WTC11 (cell line): Measurements from ENCODE around the gene CNOT3. TPM values are rescaled to one million over a fixed set of nuclear protein-coding genes. Genes with fewer than 3 reads are reported as not detected.

ENCODE experiments used
- ATAC-seq: fragments of 200-7000 bp; cut with Tn5 transposase; 2 replicates; pipeline ENCODE4 v1.10.0; 2021; ENCODE audit warnings: mild to moderate bottlenecking, moderate library complexity
- CTCF ChIA-PET: fragments of 300-600 bp; sonication (Branson Sonifier 250); formaldehyde crosslinking; loops from one replicate; lab custom pipeline; 2021; ENCODE audit warnings: antibody characterized with exemption; lab: Charles Lee
- POLR2A ChIA-PET: fragments of 350-600 bp; sonication (Branson Sonifier 250); formaldehyde crosslinking; loops from one replicate; lab custom pipeline; 2021; ENCODE audit warnings: antibody characterized with exemption; lab: Charles Lee
- DNase-seq: peaks from one replicate; pipeline ENCODE4 v3.0.0; 2021; ENCODE audit warnings: low spot score
- H3K27ac Mint-ChIP-seq: 2 replicates; pipeline ENCODE4 v1.8.0; 2021; ENCODE audit warnings: mixed read lengths
- H3K27me3 Mint-ChIP-seq: 2 replicates; pipeline ENCODE4 v1.8.0; 2021; ENCODE audit warnings: low read depth, mild to moderate bottlenecking, moderate library complexity, mixed read lengths
- H3K36me3 Mint-ChIP-seq: 2 replicates; pipeline ENCODE4 v1.8.0; 2021; ENCODE audit warnings: mixed read lengths
- H3K4me1 Mint-ChIP-seq: 2 replicates; pipeline ENCODE4 v1.8.0; 2022; ENCODE audit warnings: mixed read lengths
- H3K4me3 Mint-ChIP-seq: 2 replicates; pipeline ENCODE4 v1.8.0; 2021; ENCODE audit warnings: mild to moderate bottlenecking, moderate library complexity, mixed read lengths
- H3K9me3 Mint-ChIP-seq: 2 replicates; pipeline ENCODE4 v1.8.0; 2021; ENCODE audit warnings: mixed read lengths
- AR ChIP-seq: fragments of 250-450 bp; sonication (Bioruptor Pico); IDR thresholded peaks from 2 replicates; pipeline ENCODE4 v1.9.0; 2021; ENCODE audit warnings: mild to moderate bottlenecking
- ATF6 ChIP-seq: sonication (generic); formaldehyde crosslinking; IDR thresholded peaks from 2 replicates; pipeline ENCODE4 v1.8.1; 2023; ENCODE audit warnings: mild to moderate bottlenecking, missing genetic modification reagents
- CREM ChIP-seq: sonication (generic); formaldehyde crosslinking; IDR thresholded peaks from 2 replicates; pipeline ENCODE4 v1.8.1; 2022; ENCODE audit warnings: mild to moderate bottlenecking, missing genetic modification reagents, moderate library complexity
- EMX1 ChIP-seq: fragments of 250-450 bp; sonication (Bioruptor Pico); IDR thresholded peaks from 2 replicates; pipeline ENCODE4 v1.8.0; 2021; ENCODE audit warnings: mild to moderate bottlenecking
- ETV6 ChIP-seq: sonication (generic); formaldehyde crosslinking; IDR thresholded peaks from 2 replicates; pipeline ENCODE4 v1.8.1; 2022; ENCODE audit warnings: mild to moderate bottlenecking, missing genetic modification reagents
- FOXP4 ChIP-seq: sonication (generic); formaldehyde crosslinking; IDR thresholded peaks from 2 replicates; pipeline ENCODE4 v1.8.0; 2022; ENCODE audit warnings: mild to moderate bottlenecking, missing genetic modification reagents
- GABPB1 ChIP-seq: sonication (generic); formaldehyde crosslinking; IDR thresholded peaks from 2 replicates; pipeline ENCODE4 v1.8.1; 2023; ENCODE audit warnings: mild to moderate bottlenecking, missing genetic modification reagents
- JAZF1 ChIP-seq: fragments of 250-450 bp; sonication (Bioruptor Pico); IDR thresholded peaks from 2 replicates; pipeline ENCODE4 v1.9.0; 2021; ENCODE audit warnings: moderate library complexity, mild to moderate bottlenecking, inconsistent platforms
- KAT7 ChIP-seq: sonication (generic); formaldehyde crosslinking; IDR thresholded peaks from 2 replicates; pipeline ENCODE4 v1.8.1; 2023; ENCODE audit warnings: missing genetic modification reagents, mild to moderate bottlenecking, borderline replicate concordance
- MXD4 ChIP-seq: fragments of 250-450 bp; sonication (Bioruptor Pico); IDR thresholded peaks from 2 replicates; pipeline ENCODE4 v1.8.0; 2021; ENCODE audit warnings: mild to moderate bottlenecking, moderate library complexity, borderline replicate concordance
- MYBL2 ChIP-seq: sonication (generic); formaldehyde crosslinking; IDR thresholded peaks from 2 replicates; pipeline ENCODE4 v1.8.1; 2023; ENCODE audit warnings: mild to moderate bottlenecking, moderate library complexity, missing genetic modification reagents
- NR3C1 ChIP-seq: sonication (generic); formaldehyde crosslinking; conservative IDR thresholded peaks from 2 replicates; pipeline ENCODE4 v1.8.1; 2023; ENCODE audit warnings: low read depth, mild to moderate bottlenecking, missing genetic modification reagents
- OVOL2 ChIP-seq: fragments of 250-450 bp; sonication (Bioruptor Pico); IDR thresholded peaks from 2 replicates; pipeline ENCODE4 v1.9.0; 2021; ENCODE audit warnings: mild to moderate bottlenecking, borderline replicate concordance
- PRDM15 ChIP-seq: sonication (generic); formaldehyde crosslinking; IDR thresholded peaks from 2 replicates; pipeline ENCODE4 v1.8.0; 2022; ENCODE audit warnings: missing genetic modification reagents
- PRRX2 ChIP-seq: fragments of 250-450 bp; sonication (Bioruptor Pico); IDR thresholded peaks from 2 replicates; pipeline ENCODE4 v1.8.0; 2021; ENCODE audit warnings: mild to moderate bottlenecking
- RORB ChIP-seq: fragments of 250-450 bp; sonication (Bioruptor Pico); IDR thresholded peaks from 2 replicates; pipeline ENCODE4 v1.9.0; 2021; ENCODE audit warnings: mild to moderate bottlenecking
- SMAD3 ChIP-seq: sonication (generic); formaldehyde crosslinking; IDR thresholded peaks from 2 replicates; pipeline ENCODE4 v1.8.0; 2022; ENCODE audit warnings: missing genetic modification reagents, mild to moderate bottlenecking, borderline replicate concordance
- SMAD4 ChIP-seq: sonication (generic); formaldehyde crosslinking; IDR thresholded peaks from 2 replicates; pipeline ENCODE4 v1.8.0; 2022; ENCODE audit warnings: mild to moderate bottlenecking, missing genetic modification reagents
- TEAD1 ChIP-seq: sonication (generic); formaldehyde crosslinking; IDR thresholded peaks from 2 replicates; pipeline ENCODE4 v1.8.0; 2022; ENCODE audit warnings: mild to moderate bottlenecking, missing genetic modification reagents
- TP53 ChIP-seq: sonication (generic); formaldehyde crosslinking; IDR thresholded peaks from 2 replicates; pipeline ENCODE4 v1.8.1; 2023; ENCODE audit warnings: mild to moderate bottlenecking, missing genetic modification reagents
- USF2 ChIP-seq: sonication (generic); formaldehyde crosslinking; IDR thresholded peaks from 2 replicates; pipeline ENCODE4 v1.8.1; 2023; ENCODE audit warnings: mild to moderate bottlenecking, missing genetic modification reagents, moderate library complexity
- ZNF671 ChIP-seq: fragments of 250-450 bp; sonication (Bioruptor Pico); IDR thresholded peaks from 2 replicates; pipeline ENCODE4 v1.8.0; 2021; ENCODE audit warnings: mild to moderate bottlenecking
- total RNA-seq: library from RNA; stranded (reverse); gene quantifications from 3 replicates; pipeline ENCODE4 v1.2.3, GENCODE V29; 2021

The CNOT3 gene
- total RNA-seq, 1 experiment from 2014 or later, result 93.3 TPM

- TF ChIP-seq TP53 (CRISPR knock-in tag), result no peak
- TF ChIP-seq CREM (CRISPR knock-in tag), result no peak
- TF ChIP-seq SMAD3, result no peak
- no peak for TF ChIP-seq MYBL2 (CRISPR knock-in tag)
- TF ChIP-seq GABPB1 (CRISPR knock-in tag), result no peak
- TF ChIP-seq TEAD1, result no peak
- TF ChIP-seq PRRX2 (CRISPR knock-in tag), result no peak
- no peak for TF ChIP-seq JAZF1 (CRISPR knock-in tag)
- TF ChIP-seq NR3C1 (CRISPR knock-in tag), result no peak
- TF ChIP-seq, all 79 proteins: peak for 0
Measured at GRCh38 chr19:54186351-54186750, 48.8 kb downstream of the CNOT3 start (continued).

- peaks cover 3% of the 10 kb centered on the region; the same call in 1 of the 2 replicates for H3K27me3 Mint-ChIP-seq
- peak overlapping the region; percentile 85 for H3K4me3 Mint-ChIP-seq
- no peak for DNase-seq
- no peaks in the 10 kb centered on the region for H3K9me3 Mint-ChIP-seq
- TF ChIP-seq EMX1 (CRISPR knock-in tag) (no peak), JAZF1 (CRISPR knock-in tag) (no peak), PRDM15 (CRISPR knock-in tag) (no peak), KAT7 (no peak), USF2 (CRISPR knock-in tag) (no peak), ZNF671 (CRISPR knock-in tag) (no peak), CREM (CRISPR knock-in tag) (no peak), MXD4 (CRISPR knock-in tag) (no peak), PRRX2 (CRISPR knock-in tag) (no peak), TP53 (CRISPR knock-in tag) (no peak)
- H3K27ac Mint-ChIP-seq, result peak overlapping the region; percentile 63; the same call in 1 of the 2 replicates
- no peak for ATAC-seq
- ChIA-PET CTCF (interaction anchor here (1.1 kb wide), 1 partner anchor 28 kb away, joined by 3 read pairs; the partner anchor contains the start of gene LENG1), POLR2A (no interaction called here)
- peaks cover 35% of the 10 kb centered on the region for H3K36me3 Mint-ChIP-seq
- H3K4me1 Mint-ChIP-seq, result peaks cover 23% of the 10 kb centered on the region
Measured at GRCh38 chr19:54186934-54187381, 49.4 kb downstream of the CNOT3 start.

- Mint-ChIP-seq H3K27ac (no peak overlapping the region), H3K4me1 (peaks cover 35% of the 10 kb centered on the region), H3K27me3 (peaks cover 3% of the 10 kb centered on the region; the same call in 1 of the 2 replicates), H3K9me3 (no peaks in the 10 kb centered on the region), H3K36me3 (peaks cover 38% of the 10 kb centered on the region), H3K4me3 (peak overlapping the region; percentile 85)
- CTCF ChIA-PET, result interaction anchor here (1.2 to 4.2 kb wide), 8 partner anchors 9 to 78 kb away, joined by 4 to 84 read pairs (median 14); partner anchors contain the start of genes CNOT3 and TMC4
- POLR2A ChIA-PET, result interaction anchor here (0.7 to 4.3 kb wide), 9 partner anchors 8 to 129 kb away, joined by 3 to 25 read pairs (median 7); partner anchors contain the start of genes RPS9 and TMC4
- no peak for ATAC-seq
- DNase-seq, result peak; percentile 27
- TF ChIP-seq ATF6 (no peak), OVOL2 (CRISPR knock-in tag) (no peak), SMAD4 (CRISPR knock-in tag) (no peak), ETV6 (CRISPR knock-in tag) (no peak), RORB (CRISPR knock-in tag) (no peak), AR (CRISPR knock-in tag) (no peak), FOXP4 (no peak), TEAD1 (no peak), JAZF1 (CRISPR knock-in tag) (no peak), MXD4 (CRISPR knock-in tag) (no peak)
Measured at GRCh38 chr19:54188215-54188871, 50.8 kb downstream of the CNOT3 start.
